Stimulated activated CD4-positive, alpha-beta T cell treated with anti-CD3 and anti-CD28 coated beads, TNF-alpha, amount 100 ng/mL, for 1 hour (primary cell): Measurements from ENCODE around the gene SH2D3A.
A peak's percentile ranks its signal among the peaks of the same experiment; 100 is the strongest.

Experiments used
- DNase-seq, 3 donors: peaks; one replicate each; pipeline ENCODE4 v3.0.0-alpha.2; 2020; ENCODE audit warnings: low read depth in 3 of 3, low spot score in 1 of 3

SH2D3A gene

DNA sequence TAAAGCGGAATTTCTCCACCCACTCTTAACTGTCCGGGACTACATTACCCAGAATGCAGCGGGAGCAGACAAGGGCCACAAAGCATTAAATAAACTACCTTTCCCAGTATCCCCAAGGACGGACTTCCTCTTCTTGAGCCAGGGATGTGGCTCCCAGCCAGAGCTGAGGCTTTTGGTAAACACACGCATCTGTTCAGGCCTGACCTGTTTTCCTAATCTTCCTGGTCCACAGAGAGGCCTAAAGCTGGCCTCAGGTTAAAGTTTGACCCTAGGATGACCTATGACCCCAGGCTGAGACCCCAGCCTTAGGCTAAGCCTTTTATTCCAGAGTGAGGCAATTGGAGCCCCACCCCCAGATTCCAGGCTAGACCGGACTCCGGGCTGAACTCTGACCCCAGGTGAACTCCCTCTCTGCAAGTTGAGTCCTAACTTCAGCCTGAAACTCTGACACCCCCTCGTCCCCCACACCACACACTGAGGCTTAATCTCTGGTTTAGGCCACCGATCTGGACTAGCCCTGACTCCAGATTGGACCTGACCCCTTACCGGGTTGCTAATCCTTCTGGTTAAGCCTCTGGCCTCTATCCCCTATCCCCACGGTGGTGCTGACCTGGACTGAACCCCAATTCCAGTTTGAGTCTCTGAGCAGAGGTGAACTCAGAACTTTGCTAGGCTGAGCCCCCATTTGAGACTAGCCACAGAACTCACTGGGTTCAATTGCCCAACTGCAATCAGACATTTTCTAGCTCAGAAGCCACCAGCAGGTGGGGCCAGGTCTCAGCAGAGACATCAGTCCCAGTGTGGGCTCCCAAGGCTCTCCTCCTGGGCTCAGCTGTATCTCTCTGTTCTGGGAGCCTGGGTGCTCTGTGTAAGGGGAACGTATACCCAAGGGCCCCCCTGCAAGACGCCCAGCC, 29.1 kb downstream of the SH2D3A start:
- peak; percentile 23 to 58 (median 57) for DNase-seq

DNA sequence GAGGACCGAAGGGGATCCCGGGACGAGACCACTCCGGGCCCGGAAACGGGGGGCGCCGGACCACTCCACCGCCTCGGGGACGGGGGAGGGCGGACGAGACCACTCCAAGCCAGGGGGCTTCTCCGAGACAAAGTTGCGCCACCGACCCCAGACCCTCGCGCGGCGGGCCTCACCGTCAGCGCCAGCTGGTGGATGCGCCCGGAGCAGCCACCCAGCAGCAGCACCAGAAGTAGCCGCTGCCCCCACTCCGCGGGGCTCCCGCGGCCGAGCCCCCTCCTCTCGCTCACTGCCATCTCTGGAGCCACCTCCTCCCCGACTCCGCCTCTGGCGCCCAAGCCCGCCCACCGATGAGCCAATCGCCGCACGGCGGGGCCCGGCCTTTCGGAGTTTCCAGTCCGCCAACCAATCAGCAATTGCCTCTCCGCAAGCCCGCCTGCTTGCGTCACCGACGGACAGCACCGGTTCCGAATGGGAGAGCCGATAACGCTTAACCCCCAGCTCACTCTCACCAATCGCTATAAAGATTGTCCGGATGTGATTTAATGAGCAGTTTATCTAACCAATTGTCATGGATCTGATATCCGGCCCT, 29.9 kb downstream of the SH2D3A start, which contains the start of gene GPR108:
GPR108 (minus strand) TSS at position 297 of the 589 bp plus-strand sequence; CDS start at position 293, 4 bp downstream.
- DNase-seq, result peak; percentile 97 to 99 (median 98)

DNA sequence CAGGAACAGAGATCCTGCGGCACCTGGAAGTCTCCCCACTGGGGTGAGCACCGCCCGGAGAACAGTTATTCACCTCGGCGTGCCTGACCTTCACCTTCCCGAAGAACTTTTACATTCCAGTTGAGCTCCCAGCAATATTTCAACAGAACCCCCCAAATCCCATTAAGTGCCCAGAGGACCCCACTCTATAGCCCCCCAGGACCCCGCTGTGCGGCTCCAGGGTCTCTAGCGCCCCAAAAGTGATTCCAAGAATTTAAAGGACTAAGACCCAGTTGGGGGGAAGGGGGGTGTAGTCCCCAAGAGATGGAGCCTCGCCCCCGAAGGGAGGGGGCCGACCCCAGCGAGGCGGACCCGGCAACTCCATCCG, 30.3 kb downstream of the SH2D3A start:
- no peak for DNase-seq

DNA sequence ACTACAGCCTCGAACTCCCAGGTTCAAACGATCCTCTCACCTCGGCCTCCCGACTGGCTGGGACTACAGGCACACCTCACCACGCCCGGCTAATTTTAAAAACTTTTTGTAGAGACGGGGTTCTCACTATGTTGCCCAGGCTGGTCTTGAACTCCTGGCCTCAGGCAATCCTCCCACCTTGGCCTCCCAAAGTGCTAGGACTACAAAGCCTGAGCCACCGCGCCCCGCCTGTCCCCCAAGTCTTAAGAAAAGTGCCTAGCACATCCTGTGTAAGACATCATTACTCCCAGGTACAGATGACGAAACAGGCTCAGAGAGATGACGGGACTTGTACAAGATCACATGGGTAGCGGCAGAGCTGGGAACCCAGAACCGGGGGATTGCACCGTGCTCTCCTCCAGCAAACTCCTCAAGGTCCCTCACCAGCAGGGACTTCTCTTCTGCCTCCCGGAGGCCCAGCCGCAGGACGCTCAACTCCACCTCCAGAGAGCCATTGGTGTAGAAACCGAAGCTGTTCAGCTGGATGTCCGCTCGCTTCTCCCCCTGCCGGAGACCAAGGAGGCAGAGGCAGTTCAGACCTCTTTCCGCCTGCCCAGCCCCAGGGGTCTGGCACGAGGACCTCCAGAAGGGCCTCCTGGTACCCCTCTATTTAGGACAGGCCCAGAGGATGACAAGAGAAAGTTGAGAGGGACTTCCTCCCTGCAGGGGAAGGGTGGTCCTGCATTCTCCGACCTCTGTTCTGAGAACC, 30.9 kb downstream of the SH2D3A start:
- DNase-seq, result peak; percentile 35 to 47 (median 36)

DNA sequence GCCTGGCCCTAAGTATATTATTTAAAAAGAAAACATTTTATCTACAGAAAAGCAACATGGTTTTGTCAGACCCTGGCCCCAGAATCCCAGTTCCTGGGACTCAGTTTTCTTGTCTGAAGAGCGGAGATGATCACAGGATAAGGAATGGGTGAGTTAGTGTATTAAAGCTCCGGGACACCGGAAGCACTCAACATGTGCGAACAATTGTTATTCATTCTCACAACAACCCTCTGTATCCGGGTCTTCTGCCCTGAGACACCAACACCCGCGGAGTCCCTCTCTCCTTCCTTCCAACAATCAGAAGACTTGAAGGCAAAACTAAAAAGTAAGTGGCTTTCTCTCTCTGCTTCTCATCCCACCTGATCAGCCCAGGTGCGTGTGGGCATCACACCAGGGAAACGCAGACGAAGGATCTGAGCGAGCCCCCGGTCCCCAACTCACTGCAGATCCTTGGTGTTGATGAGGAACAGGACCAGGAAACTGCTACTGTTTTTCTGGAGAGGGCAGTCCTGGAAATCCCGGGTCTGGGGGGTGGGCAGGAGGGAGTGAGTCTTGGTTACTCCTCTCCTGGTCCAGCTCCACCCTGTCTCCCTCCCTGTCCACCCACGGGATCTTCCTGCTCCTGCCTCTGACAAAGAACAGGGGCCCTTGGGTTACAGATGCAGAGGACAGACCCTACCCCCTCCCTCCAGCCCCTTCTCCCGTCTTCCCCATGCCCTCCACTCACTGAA, 31.9 kb downstream of the SH2D3A start:
- DNase-seq, result no peak

DNA sequence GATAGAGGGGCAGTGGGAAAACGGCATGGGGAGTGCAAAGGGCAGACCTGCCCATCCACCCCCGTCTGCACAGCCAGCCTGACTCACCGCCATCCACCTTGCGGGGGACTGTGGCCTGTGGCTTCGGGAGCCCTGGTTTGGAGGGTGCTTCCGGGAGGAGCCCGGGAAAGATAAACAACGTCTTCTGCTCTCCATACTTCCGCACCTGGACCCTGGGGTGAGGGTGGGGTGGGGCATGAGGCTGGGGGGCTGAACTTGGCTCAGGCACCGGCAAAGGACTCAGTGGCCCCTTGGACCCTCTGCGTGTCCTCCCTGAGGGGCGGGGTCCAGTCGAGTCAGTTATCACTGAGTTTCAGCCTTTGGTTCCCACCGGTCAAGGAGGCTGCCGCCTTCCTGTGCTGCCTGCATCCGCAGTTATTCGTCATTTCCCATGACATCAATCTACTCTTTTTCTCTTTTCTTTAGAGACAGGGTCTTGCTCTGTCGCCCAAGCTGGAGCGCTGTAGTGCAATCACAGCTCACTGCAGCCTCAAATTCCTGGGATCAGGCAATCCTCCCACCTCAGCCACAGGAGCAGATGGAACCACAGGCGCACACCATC, 33.0 kb downstream of the SH2D3A start:
- DNase-seq, result no peak

DNA sequence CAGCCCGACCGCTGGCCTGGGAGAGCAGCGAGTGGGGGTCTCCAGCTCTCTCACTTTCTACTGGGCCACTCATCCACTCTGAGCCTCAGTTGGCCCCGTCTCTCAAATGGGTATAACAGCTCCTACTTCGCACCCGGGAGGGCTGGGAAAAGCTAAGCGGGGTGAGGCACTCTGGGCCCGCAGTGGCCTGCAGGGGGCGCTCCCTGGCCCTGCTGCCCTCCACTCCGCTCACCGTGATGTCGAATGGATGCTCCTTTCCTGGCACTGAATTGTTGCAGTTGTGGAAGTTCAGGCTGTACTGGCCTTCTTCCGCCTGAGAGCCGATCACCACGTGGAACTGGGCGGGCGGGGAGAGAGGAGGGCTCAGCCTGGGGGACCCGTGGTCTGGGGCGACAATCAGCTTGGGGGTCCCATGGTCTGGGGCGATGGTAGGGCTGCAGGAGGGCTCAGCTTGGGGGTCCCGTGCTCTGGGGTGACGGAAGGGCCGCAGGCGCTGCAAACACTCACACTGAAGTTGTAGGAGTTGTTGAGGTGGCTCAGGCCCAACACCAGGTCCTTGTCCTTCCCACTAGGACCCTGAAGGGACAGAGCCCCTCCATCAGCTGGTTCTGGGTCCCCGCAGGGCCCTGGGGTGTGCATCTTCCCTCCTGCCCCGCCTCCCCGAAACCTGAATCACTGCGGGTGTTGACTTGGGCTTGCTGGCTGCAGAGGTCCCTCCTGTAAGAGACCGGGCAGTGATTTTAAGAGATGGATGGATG, 33.7 kb downstream of the SH2D3A start:
- DNase-seq, result no peak

DNA sequence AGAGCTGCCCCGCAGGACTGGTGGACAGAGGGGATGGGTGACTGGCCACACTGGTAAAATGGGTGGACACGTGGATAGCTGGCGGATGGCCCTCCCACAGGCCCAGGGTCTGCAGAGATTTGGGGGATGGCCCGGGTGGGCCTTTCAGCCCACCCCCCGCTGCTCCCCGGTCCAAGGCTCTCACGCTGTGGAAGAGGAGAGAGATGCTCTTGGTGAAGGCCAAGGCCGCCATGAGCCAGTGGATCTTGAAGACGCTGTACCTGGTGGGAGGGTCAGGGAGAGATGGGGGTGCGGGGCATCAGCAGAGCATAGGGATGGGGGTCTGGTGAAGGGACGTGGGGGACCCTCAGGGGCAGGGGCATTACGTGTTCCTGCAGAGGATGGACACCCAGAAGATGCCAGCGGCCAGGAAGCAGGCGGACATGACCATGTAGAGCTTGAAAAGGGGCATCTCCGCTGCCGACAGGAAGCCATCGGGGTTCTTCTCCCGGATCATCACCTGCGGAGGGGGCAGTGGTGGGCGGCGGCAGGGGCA, 34.4 kb downstream of the SH2D3A start:
- no peak for DNase-seq

DNA sequence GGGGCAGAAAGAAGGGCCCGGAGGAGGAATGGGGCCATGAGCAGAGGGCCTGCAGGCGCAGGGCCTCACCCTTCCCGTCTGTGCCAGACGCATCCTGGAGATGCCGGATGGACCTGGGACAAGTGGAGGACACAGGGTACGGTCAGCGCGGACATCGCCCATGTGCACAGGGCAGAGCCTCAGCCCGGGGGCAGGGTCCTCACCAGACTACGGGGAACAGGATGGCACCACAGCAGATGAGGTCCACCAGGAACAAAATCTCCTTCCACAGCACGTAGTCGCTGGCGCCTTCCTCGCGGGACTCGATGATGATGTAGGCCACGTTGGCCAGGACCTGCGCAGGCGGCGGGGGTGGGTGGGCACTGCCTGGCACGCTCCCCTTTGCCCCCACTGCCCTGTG, 35.4 kb downstream of the SH2D3A start:
- DNase-seq, result no peak

DNA sequence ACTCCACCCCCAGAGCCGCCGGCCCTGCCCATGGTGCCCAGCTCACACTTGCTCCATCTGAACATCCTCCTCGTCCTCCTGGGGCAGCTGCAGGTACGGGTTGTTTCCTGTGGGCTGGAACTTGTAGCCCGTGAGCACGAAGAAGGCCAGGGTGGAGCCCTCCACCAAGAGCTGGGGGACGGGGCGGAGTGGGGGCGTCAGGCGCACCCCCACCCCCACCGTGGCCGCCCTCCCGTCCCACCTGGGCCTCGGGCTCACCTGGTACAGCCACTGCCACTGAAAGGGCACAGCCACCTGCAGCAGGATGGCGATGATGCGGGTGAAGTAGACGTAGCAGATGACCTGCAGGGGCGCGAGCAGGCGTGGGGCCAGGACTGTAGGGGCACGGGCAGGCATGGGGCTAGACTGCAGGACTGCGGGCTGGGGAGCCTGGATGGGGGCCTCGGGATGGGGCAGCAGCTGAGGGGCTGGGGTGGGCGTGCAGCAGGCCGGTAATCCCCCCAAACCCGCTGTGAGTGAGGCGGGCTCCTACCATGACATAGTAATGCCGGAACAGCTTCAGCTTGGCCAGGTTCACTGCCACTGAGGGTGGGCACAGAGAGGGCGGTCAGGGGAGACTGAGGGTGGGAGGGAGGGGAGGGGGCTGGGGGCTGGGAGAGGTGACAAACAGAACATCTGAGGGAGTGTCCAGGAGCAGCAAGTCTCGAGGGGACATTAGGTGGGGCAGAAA, 36.1 kb downstream of the SH2D3A start:
- no peak for DNase-seq

DNA sequence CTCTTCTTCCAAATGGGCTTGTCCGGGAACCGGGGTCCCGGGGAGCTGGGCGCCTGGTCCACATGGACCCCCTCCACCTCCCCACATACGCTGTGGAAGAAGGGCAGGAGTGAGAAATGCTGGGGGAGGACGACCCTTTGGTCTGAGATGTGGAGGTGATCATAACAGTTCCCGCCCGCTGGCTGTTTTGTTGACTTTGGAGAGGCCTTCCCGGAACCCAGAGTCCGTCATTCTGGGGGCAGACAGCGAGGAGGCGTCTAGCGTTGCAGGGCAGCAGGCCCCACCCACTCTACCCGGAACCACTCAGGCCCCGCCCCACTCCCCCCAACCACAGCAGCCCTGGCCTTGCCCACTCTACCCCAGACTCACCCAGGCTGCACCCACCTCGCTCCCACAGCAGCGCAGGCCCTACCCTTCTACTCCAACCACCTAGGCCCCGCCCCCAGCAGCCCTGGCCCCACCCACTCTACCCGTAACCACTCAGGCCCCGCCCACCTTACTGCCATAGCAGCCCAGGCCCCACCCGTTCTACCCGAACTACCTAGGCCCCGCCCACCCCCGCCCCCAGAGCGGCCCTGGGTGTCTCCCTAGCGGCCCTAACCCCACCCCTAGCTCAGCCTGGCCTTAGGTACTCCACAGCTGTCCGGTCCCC, 37.0 kb downstream of the SH2D3A start:
- DNase-seq, result peak in 1 of 3 donors; percentile 32

DNA sequence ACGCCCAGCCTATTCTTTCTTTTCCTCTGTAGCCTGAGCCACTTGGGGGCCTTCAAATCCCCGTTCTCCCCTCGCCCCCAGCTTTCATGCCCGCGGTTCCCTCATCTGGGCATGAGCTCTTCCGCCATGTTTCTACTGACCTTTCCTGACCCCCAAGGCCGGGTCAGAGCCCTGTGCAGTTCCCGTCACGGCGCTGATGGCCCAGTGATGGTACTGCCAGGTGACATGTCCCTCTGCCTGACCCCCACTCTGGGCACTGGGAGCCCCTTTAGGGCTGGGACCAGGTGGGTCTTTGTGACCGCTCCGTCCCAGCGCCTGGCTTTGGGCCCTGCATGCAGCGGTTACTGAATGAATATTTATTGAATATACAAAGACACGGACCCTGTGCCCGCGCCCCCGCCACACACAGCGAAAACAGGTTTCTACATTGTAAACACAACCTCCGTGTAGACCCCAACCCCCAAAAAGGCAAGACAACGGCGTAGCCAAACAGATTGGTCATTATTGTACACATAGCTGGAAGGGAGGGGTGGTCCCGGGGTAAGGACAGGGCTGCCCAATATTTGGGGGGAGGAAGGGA, 37.6 kb downstream of the SH2D3A start:
- DNase-seq, result no peak

DNA sequence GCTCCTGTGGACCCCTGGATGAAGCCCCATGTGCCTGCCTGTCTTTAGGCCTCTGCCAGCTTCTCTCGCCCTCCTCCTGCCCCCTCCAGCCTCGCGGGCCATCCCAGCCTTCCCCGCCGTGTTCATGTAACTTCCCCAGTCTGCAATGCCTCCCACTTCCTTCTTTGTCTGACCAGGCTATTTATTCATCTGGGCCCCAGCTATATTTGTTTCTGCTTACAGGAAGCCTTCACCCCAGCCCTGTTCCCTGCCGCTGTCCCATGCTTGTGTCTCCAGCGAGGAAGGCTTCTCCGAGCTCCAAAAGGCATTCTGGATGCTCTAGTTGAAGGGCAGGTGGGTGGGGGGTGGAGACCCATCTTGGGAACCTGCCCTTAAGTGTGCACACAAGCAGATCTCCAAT, 38.9 kb downstream of the SH2D3A start:
- DNase-seq, result no peak

DNA sequence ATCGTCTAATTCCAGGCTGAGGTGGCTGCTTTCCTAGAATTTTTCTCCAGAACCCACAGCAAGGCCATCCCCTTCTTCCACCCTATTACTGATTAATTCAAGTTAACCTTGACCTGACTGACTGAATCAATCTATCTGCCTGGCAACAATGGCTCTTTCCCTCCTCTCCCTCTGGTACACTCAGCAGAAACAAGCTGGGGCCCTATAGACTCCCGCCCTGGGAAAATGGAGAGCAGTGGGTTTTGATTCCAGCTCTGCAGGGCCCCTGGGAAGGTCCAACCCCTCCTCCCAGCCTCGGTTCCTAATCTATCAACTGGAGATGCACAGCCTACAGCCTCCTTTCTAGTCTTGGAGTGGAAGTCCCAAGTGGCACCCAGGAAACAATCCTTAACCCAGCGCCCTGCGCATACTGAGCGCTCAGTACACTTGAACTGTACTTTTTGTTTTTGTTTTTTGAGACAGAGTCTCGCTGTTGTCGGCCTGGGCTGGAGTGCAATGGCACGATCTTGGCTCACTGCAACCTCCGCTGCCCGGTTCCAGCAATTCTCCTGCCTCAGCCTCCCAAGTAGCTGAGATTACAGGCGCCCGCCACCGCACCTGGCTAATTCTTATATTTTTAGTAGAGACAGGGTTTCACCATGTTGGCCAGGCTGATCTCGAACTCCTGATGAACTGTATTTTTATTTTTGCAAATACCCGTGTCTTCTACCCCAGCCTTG, 41.6 kb downstream of the SH2D3A start:
- no peak for DNase-seq

DNA sequence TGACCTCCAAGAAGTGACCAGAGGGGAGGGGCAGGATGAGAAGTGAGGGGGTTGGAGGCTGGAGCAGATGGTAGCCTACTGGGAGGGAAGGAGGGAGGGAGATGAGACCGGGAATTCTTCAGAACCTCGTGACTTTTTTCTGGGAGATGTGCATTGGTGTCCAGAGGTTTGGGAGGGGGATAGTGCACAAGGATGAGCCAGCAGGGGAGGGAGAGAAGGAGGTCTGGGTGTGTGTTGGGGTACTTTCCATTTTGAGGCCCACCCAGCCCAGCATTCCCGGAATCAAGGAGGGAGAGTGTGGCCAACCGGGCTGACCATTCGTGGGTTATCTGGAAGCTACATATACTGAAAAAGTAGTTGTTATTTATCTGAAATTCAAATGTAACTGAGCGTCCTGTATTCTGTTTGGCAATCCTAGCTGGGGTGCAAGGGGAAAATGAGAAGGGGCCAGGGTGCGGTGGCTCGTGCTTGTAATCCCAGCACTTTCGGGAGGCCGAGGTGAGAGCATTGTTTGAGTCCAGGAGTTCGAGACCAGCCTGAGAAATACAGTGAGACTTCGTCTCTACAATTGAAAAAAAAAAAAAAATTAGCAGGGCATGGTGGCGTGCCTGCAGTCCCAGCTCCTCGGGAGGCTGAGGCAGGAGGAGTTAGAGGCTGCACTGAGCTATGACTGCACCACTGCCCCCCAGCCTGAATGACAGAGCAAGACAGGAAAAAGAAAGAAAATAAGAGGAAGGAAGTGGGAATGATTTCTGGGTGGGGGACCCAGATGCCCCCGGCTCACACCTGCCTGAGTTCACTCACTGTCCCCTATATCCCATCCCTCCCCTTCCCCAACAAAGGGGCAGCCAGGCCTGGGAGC, 42.4 kb downstream of the SH2D3A start:
- no peak for DNase-seq

DNA sequence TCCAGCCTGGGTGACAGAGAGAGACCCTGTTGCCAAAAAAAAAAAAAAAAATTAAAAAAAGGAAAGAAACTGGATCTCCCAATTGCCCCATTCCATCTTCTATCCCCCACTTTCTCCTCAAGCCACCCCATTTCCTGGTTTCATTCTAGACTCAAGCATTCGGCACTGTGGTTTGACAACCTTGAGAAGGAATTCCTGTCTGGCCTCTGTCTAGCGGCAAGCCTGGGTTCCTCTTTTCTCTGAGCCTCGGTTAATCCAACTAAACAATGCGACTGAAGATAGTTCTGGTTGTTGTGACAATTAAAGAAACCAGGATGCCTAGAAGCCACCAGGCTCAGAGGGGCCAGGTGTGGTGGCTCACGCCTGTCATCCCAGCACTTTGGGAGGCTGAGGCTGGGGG, 43.5 kb downstream of the SH2D3A start:
- no peak for DNase-seq
